ENCODE results near the gene ATOH8. TPM values are rescaled to one million over a fixed set of nuclear protein-coding genes. Genes with fewer than 3 reads are reported as not detected.

Gene ATOH8
- total RNA-seq, 1 donor from 2014 or later: 9.0 TPM

- Mint-ChIP-seq H3K4me3 (ENCODE audit: unreplicated experiment) (no peak overlapping the region), H3K27ac (ENCODE audit: unreplicated experiment) (no peak overlapping the region), H3K4me1 (ENCODE audit: low read depth, unreplicated experiment) (peaks cover 7% of the 10 kb centered on the region), H3K36me3 (ENCODE audit: unreplicated experiment) (peaks cover 5% of the 10 kb centered on the region), H3K27me3 (ENCODE audit: unreplicated experiment) (peaks cover 4% of the 10 kb centered on the region), H3K9me3 (ENCODE audit: unreplicated experiment) (peaks cover 3% of the 10 kb centered on the region)
- TF ChIP-seq CTCF (IDR thresholded peaks at IDR 0.05; ENCODE audit: partially characterized antibody, unreplicated experiment): no peak
- no peak for DNase-seq
Observed at GRCh38 chr2:85718009-85718391, 35.8 kb upstream of the ATOH8 start.

- Mint-ChIP-seq H3K36me3 (ENCODE audit: unreplicated experiment) (peaks cover 5% of the 10 kb centered on the region), H3K27ac (ENCODE audit: unreplicated experiment) (no peak overlapping the region), H3K4me1 (ENCODE audit: low read depth, unreplicated experiment) (peaks cover 9% of the 10 kb centered on the region), H3K4me3 (ENCODE audit: unreplicated experiment) (no peak overlapping the region), H3K9me3 (ENCODE audit: unreplicated experiment) (peaks cover 2% of the 10 kb centered on the region), H3K27me3 (ENCODE audit: unreplicated experiment) (peaks cover 4% of the 10 kb centered on the region)
- no peak for TF ChIP-seq CTCF (IDR thresholded peaks at IDR 0.05; ENCODE audit: partially characterized antibody, unreplicated experiment)
- DNase-seq: no peak
Observed at GRCh38 chr2:85718885-85719492, 34.8 kb upstream of the ATOH8 start.

- Mint-ChIP-seq H3K27ac (ENCODE audit: unreplicated experiment) (no peak overlapping the region), H3K36me3 (ENCODE audit: unreplicated experiment) (peaks cover 5% of the 10 kb centered on the region), H3K4me3 (ENCODE audit: unreplicated experiment) (no peak overlapping the region), H3K27me3 (ENCODE audit: unreplicated experiment) (peaks cover 4% of the 10 kb centered on the region), H3K4me1 (ENCODE audit: low read depth, unreplicated experiment) (peaks cover 14% of the 10 kb centered on the region), H3K9me3 (ENCODE audit: unreplicated experiment) (peaks cover 2% of the 10 kb centered on the region)
- no peak for TF ChIP-seq CTCF (IDR thresholded peaks at IDR 0.05; ENCODE audit: partially characterized antibody, unreplicated experiment)
- DNase-seq: no peak
Observed at GRCh38 chr2:85719609-85720240, 34.1 kb upstream of the ATOH8 start.

- peaks cover 5% of the 10 kb centered on the region for H3K36me3 Mint-ChIP-seq (ENCODE audit: unreplicated experiment)
- H3K27ac Mint-ChIP-seq (ENCODE audit: unreplicated experiment): no peak overlapping the region
- TF ChIP-seq CTCF (IDR thresholded peaks at IDR 0.05; ENCODE audit: partially characterized antibody, unreplicated experiment): no peak
- peaks cover 4% of the 10 kb centered on the region for H3K27me3 Mint-ChIP-seq (ENCODE audit: unreplicated experiment)
- H3K4me3 Mint-ChIP-seq (ENCODE audit: unreplicated experiment): no peak overlapping the region
- H3K4me1 Mint-ChIP-seq (ENCODE audit: low read depth, unreplicated experiment): peaks cover 20% of the 10 kb centered on the region
- peaks cover 4% of the 10 kb centered on the region for H3K9me3 Mint-ChIP-seq (ENCODE audit: unreplicated experiment)
- DNase-seq: no peak
Observed at GRCh38 chr2:85720533-85720932, 33.3 kb upstream of the ATOH8 start.

- no peak overlapping the region for H3K4me3 Mint-ChIP-seq (ENCODE audit: unreplicated experiment)
Observed at GRCh38 chr2:85721641-85722040, 32.1 kb upstream of the ATOH8 start.

More at GRCh38 chr2:85721641-85722040, 32.1 kb upstream of the ATOH8 start:
- H3K36me3 Mint-ChIP-seq (ENCODE audit: unreplicated experiment): peaks cover 5% of the 10 kb centered on the region
- peaks cover 6% of the 10 kb centered on the region for H3K9me3 Mint-ChIP-seq (ENCODE audit: unreplicated experiment)
- peaks cover 20% of the 10 kb centered on the region for H3K4me1 Mint-ChIP-seq (ENCODE audit: low read depth, unreplicated experiment)
- peaks cover 4% of the 10 kb centered on the region for H3K27me3 Mint-ChIP-seq (ENCODE audit: unreplicated experiment)
- DNase-seq: no peak
- no peak for TF ChIP-seq CTCF (IDR thresholded peaks at IDR 0.05; ENCODE audit: partially characterized antibody, unreplicated experiment)
- no peak overlapping the region for H3K27ac Mint-ChIP-seq (ENCODE audit: unreplicated experiment)

Measured in glutamatergic neuron (in vitro differentiated cells).